ENCODE results near the gene RASA4B.

The RASA4B gene

GRCh38 chr7:102451371-102452054 lies 66.1 kb downstream of the RASA4B start:
- DNase-seq: no peak

GRCh38 chr7:102450242-102450641 lies 67.3 kb downstream of the RASA4B start:
- no peak for DNase-seq

GRCh38 chr7:102449136-102449535 lies 68.4 kb downstream of the RASA4B start:
- DNase-seq: no peak

- DNase-seq: no peak
Observed at GRCh38 chr7:102447311-102447710, 70.3 kb downstream of the RASA4B start.

GRCh38 chr7:102446387-102447156 lies 71.0 kb downstream of the RASA4B start:
- DNase-seq: no peak

GRCh38 chr7:102445674-102446071 lies 71.9 kb downstream of the RASA4B start:
- DNase-seq: no peak

- no peak for DNase-seq
Observed at GRCh38 chr7:102444961-102445673, 72.5 kb downstream of the RASA4B start.

GRCh38 chr7:102439963-102440795 lies 77.4 kb downstream of the RASA4B start:
- DNase-seq: no peak

- DNase-seq: no peak
Observed at GRCh38 chr7:102436118-102436517, 81.5 kb downstream of the RASA4B start.

- no peak for DNase-seq
Observed at GRCh38 chr7:102434039-102434486, 83.5 kb downstream of the RASA4B start.

GRCh38 chr7:102433219-102434038 lies 84.1 kb downstream of the RASA4B start, which contains the start of gene ORAI2:
Gene ORAI2 (plus strand): TSS chr7:102433575. CDS start chr7:102438957, 5,382 bp downstream.
- DNase-seq: peak; percentile 28 to 72

Measured in hippocampal formation (tissue), 2 donors.